ENCODE measurements around the gene ORAI2. TPM values are rescaled to one million over a fixed set of nuclear protein-coding genes. Genes with fewer than 3 reads are reported as not detected.
"Not testable (repeated sequence)": the region's sequence is repeated elsewhere in the genome, so short reads cannot be mapped to it uniquely, and the experiment has no call there.

ORAI2 gene
- total RNA-seq, 1 donor from 2014 or later, result 29.7 TPM

GRCh38 chr7:102472126-102473041 is 39.0 kb downstream of the ORAI2 start:
- no peak overlapping the region for H3K4me3 ChIP-seq
- H3K9me3 ChIP-seq, result no peaks in the 10 kb centered on the region
- TF ChIP-seq CTCF (IDR thresholded peaks at IDR 0.05), result no peak
- DNase-seq, result no peak
- ATAC-seq, result peak in 1 of 2 donors; percentile 11
- intact Hi-C loops (cut with DNase I), result no loop called here
- H3K4me1 ChIP-seq, result no peaks in the 10 kb centered on the region
- H3K36me3 ChIP-seq, result peaks cover 63% of the 10 kb centered on the region
- H3K27ac ChIP-seq, result no peak overlapping the region
- H3K27me3 ChIP-seq (ENCODE audit: low read depth), result no peaks in the 10 kb centered on the region

GRCh38 chr7:102473271-102473991 is 40.1 kb downstream of the ORAI2 start:
- Histone ChIP-seq H3K27me3 (ENCODE audit: low read depth) (no peaks in the 10 kb centered on the region), H3K4me1 (peaks cover 5% of the 10 kb centered on the region), H3K36me3 (peaks cover 54% of the 10 kb centered on the region), H3K9me3 (no peaks in the 10 kb centered on the region), H3K27ac (no peak overlapping the region), H3K4me3 (no peak overlapping the region)
- intact Hi-C loops (cut with DNase I), result no loop called here
- ATAC-seq (no peak), DNase-seq (peak; percentile 25)
- no peak for TF ChIP-seq CTCF (IDR thresholded peaks at IDR 0.05)

- H3K9me3 ChIP-seq; ATAC-seq; H3K27me3 ChIP-seq (ENCODE audit: low read depth); intact Hi-C loops (cut with DNase I); H3K4me3 ChIP-seq; H3K4me1 ChIP-seq; H3K27ac ChIP-seq: not testable (repeated sequence)
- H3K36me3 ChIP-seq, result peaks cover 50% of the 10 kb centered on the region
- peak; percentile 10 for DNase-seq
These were observed 40.7 kb downstream of the ORAI2 start for GRCh38 chr7:102474116-102474515.

GRCh38 chr7:102474736-102475435 is 41.5 kb downstream of the ORAI2 start:
- H3K27me3 ChIP-seq (ENCODE audit: low read depth); ATAC-seq; H3K9me3 ChIP-seq; intact Hi-C loops (cut with DNase I); H3K4me3 ChIP-seq; H3K27ac ChIP-seq; H3K4me1 ChIP-seq: not testable (repeated sequence)
- DNase-seq, result peak; percentile 32
- peaks cover 43% of the 10 kb centered on the region for H3K36me3 ChIP-seq

- peak within 1 kb of the TSS; percentile 60 for H3K27ac ChIP-seq
- H3K27me3 ChIP-seq (ENCODE audit: low read depth); H3K4me1 ChIP-seq; intact Hi-C loops (cut with DNase I); H3K9me3 ChIP-seq: not testable (repeated sequence)
- DNase-seq, result peak; percentile 96
- peaks cover 17% of the 10 kb centered on the region for H3K36me3 ChIP-seq
- H3K4me3 ChIP-seq, result peak within 1 kb of the TSS; percentile 52
- peak; percentile 94 to 98 for ATAC-seq
- TF ChIP-seq CTCF (IDR thresholded peaks at IDR 0.05), result peak; percentile 71
These were observed 45.2 kb downstream of the ORAI2 start, which contains the start of gene POLR2J for GRCh38 chr7:102478314-102479208. Gene POLR2J, minus strand, starts transcription at chr7:102478922. Its CDS starts 62 bp downstream, at chr7:102478860.

- H3K4me1 ChIP-seq; H3K9me3 ChIP-seq; intact Hi-C loops (cut with DNase I); H3K27ac ChIP-seq; H3K4me3 ChIP-seq; H3K27me3 ChIP-seq (ENCODE audit: low read depth); DNase-seq: not testable (repeated sequence)
- H3K36me3 ChIP-seq, result peaks cover 11% of the 10 kb centered on the region
- peak in 1 of 2 donors; percentile 22 for ATAC-seq
These were observed 45.8 kb downstream of the ORAI2 start for GRCh38 chr7:102479209-102479584.

All from lower lobe of right lung (tissue), 2 donors.